Upper lobe of left lung (tissue), 4 donors: ENCODE results near the gene MAPK14.

Source experiments
- EP300 ChIP-seq, 4 donors: sonication (generic); formaldehyde crosslinking; IDR thresholded peaks; one replicate each; pipeline ENCODE4 v1.5.1; 2017; ENCODE audit warnings: antibody characterized with exemption in 4 of 4, control low read depth in 2 of 4
- POLR2A ChIP-seq, 4 donors: fragments of 450-650 bp; IDR thresholded peaks; one replicate each; pipeline ENCODE4 v1.5.1; 2016 to 2017; ENCODE audit warnings: antibody characterized with exemption in 4 of 4, mild to moderate bottlenecking in 2 of 4
- POLR2AphosphoS5 ChIP-seq, 2 donors: sonication (generic); formaldehyde crosslinking; IDR thresholded peaks; one replicate each; pipeline ENCODE4 v1.5.1; 2017; ENCODE audit warnings: antibody characterized with exemption in 2 of 2
- TF ChIP-seq, protein P1 (sequence below), 6 experiments: fragments of 450-650 bp in 4 of 6; fragments of 200-600 bp in 2 of 6; sonication (generic) in 2 of 6; IDR thresholded peaks; one replicate each; pipeline ENCODE4 v1.5.1; 2016 to 2019; ENCODE audit warnings: antibody characterized with exemption in 6 of 6

- TF ChIP-seq POLR2A (IDR thresholded peaks at IDR 0.05) (no peak), EP300 (IDR thresholded peaks at IDR 0.05) (no peak), POLR2AphosphoS5 (IDR thresholded peaks at IDR 0.05) (no peak)
- TF ChIP-seq, protein P1, sequence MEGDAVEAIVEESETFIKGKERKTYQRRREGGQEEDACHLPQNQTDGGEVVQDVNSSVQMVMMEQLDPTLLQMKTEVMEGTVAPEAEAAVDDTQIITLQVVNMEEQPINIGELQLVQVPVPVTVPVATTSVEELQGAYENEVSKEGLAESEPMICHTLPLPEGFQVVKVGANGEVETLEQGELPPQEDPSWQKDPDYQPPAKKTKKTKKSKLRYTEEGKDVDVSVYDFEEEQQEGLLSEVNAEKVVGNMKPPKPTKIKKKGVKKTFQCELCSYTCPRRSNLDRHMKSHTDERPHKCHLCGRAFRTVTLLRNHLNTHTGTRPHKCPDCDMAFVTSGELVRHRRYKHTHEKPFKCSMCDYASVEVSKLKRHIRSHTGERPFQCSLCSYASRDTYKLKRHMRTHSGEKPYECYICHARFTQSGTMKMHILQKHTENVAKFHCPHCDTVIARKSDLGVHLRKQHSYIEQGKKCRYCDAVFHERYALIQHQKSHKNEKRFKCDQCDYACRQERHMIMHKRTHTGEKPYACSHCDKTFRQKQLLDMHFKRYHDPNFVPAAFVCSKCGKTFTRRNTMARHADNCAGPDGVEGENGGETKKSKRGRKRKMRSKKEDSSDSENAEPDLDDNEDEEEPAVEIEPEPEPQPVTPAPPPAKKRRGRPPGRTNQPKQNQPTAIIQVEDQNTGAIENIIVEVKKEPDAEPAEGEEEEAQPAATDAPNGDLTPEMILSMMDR (IDR thresholded peaks at IDR 0.05): no peak
Measured at GRCh38 chr6:36136551-36136950, 108.9 kb downstream of the MAPK14 start.
